Amygdala (tissue), 56 donors: ENCODE data around the gene ACE.
"Not testable (repeated sequence)": the region's sequence is repeated elsewhere in the genome, so short reads cannot be mapped to it uniquely, and the experiment has no call there.

Experiments used
- DNase-seq, 56 donors: peaks; one replicate each; lab custom pipeline; 2025; lab: John Stamatoyannopoulos, UW

Gene ACE

DNA sequence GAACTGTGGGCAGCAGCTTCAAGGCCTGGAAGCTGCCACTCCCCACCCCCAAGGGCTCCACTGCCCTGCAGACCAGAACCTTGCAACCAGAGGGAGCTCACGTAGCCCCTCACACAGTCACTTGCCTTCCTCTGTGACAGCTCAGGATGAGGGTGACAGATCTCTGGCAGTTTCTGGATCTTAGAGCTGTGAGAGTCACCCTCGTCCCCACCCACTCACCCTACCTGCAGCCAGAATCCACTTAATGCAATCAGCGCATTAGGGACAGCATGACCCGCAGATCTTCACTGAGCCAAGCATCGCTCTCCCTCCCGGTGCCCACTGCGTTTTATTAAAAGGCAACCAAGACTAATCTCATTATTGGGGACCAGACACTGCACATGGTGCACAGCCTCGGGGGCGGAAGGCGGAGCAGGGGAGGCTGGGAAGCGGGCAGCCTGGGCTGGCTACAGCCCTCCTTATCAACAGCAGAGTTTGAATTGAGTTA is 34.3 kb upstream of the ACE start:
- no peak for DNase-seq

DNA sequence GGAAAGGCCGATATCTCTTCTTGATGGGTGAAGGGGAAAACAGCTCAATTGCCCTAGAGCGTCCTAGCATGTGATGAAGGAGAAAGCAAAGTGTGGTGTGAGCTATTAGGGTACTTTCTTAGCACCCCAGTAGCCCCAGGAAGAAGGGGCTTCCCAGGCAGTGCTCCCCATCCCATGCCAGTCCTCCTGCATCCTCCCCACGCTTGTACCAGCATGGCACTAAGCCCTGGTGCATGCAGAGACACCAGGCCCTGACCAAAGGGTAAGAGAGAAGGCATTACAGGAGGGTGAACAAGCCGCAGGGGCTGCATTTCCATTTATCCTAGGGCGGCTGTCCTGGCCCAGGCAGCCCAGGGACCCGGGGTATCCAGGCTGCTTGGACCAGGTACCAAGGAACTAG is 33.8 kb upstream of the ACE start:
- no peak for DNase-seq

DNA sequence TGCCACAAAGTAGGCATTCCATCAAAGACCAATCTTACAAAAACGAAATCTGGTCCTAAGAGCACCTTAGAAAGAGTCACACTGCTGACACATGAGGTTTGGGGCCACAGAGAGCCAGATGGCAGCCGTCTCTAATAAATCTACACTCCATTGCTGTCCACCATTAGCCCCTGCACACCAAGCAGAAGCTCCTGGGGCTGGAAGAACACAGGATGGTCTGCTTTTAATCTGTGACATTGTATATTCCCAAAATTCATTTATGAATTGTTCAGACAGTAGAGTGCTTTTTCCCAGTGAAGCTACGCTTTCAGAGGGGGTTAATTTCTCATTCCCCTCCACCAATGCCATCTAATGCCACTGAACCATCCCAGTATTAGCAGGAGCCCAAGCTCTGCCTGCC is 32.4 kb upstream of the ACE start:
- DNase-seq: no peak

DNA sequence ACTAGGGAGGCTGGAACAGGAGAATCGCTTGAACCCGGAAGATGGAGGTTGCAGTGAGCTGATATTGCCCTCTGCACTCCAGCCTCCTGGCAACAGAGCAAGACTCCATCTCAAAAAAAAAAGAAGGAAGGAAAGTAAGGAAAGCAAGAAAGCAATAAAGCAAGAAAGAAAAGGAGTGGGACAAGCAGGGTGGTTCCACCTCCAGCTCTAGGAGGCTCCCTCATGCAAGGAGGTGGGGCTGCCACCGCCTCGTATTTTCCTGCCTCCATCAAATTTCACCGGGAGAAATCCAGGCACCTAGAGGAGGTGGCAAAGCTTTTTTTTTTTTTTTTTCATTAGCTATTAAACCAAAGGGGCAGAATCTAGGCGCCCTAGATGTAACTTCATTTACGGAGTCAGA is 31.8 kb upstream of the ACE start:
- no peak for DNase-seq

DNA sequence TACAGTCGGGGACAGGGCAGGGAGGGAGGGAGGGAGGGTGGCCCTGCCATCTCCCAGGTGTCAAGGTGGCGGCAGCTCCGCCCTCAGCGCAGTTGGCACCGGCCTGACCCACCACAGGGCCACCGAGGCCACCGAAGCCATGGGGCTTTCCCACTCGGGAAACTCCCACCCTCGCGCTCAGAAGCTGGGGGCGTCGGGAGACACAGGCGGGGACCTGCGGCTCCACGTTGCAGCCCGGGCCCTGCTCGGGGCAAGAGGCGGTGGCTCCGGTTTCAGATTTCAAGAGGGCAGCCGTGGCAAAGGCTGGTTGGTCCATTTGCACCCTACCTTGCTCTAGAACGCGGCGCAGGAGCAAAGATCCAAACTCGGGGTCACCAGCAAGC is 31.3 kb upstream of the ACE start:
- no peak for DNase-seq

DNA sequence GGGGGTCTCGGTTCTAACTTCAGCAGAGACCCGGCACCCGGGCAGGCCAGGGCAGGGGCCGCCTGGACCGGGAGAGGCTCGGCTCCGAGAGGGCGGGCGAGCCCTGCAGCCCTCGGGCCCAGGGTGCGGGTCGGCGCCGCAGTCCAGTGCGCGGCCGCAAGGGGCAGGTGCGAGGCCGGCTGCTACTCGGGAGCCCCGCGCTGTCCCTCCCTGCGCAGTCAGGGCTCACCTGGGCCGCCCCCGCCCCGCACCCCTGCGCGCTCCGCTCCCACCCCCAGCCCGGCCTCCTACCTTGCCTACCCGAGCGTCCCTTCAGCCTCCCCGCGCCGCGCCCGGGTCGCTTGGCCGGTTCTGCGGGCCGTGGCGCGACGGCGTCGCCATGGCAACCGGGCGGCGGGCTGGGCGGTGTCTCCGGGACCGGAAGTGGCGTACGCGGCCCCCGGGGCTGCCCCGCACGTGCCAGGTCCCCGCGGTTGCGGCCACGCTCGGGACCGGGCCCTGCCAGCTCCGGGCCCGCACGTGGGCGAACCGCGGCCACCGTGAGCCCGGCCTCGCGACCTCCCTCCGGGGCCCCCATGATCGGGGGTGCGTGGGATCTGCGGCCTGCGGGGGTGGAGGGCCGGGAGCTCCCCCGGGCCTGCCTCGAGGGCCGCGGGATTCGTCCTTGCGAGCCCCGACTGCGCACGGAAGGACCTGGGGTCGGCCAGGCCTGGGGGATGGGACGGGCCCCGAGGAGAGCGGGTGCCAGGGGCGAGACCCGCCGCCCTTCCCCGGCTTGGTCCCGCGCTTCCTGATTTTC is 30.7 kb upstream of the ACE start, which contains the start of gene CYB561:
Gene CYB561, minus strand, starts transcription at position 353 of the 799 bp plus-strand sequence. CDS start 8,759 bp downstream, outside the sequence.
- DNase-seq: peak in 25 of 56 donors; percentile 10 to 70 (median 36)

DNA sequence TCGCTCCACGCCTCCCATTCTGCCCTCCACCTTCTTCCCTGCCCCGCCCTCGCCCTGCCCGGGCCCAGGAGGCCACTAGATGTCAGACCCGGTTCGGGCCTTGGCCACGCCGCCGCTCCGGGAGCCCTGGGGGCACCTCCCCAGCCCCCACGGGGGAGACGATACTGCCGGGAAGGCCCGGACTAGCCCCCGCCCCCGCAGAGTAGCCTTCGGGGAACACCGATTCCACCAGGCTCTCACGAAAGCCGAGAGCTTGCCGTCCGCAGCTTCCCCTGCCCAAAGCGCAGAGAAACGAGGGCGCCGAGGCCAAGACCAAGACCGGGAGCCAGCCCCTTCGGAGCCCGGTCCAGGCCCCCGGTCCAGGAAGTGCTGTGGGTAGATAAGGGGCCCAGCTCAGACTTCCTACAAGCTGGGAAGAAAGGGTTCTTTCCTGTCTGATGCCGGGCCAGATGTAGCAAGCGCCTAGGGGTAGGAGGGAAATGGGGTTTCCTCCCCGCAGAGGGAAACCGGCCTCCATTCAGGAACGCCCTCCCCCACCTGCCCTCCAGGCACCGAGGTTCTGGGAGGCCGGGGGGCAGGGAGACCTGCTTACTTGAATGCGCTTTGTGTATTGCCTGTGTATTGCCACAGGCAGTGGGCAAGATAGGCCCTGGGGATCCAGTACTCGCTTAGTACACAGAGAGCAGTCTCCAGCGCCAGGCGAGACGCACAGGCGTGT is 29.9 kb upstream of the ACE start:
- DNase-seq: peak in 14 of 56 donors; percentile 10 to 46 (median 20)

DNA sequence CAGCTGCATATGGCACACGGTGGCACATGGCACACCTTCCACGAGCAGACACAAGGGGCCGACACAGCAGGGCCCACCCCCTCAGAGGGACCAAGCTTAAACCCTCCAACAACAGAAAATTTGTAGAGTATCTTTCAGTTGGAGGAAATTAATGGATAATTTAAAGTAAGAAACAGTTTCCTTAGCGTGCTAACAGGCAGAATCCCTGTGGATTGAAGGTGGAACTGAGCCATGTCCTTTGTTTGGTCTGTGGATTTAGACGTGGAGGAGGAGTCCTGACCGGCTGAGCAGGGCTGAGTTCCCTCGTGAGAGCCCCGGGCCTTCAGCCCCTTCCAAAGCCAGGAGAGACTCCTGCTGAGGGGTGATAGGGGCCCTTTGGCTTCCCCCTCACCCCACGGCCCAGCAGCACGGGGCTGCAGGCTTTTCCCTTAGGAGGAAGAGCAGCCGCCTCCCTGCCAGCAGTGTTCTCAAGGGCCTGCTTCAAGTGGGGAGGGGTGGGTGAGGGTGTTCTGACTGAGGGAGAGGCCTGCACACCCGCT is 29.3 kb upstream of the ACE start:
- DNase-seq: no peak

DNA sequence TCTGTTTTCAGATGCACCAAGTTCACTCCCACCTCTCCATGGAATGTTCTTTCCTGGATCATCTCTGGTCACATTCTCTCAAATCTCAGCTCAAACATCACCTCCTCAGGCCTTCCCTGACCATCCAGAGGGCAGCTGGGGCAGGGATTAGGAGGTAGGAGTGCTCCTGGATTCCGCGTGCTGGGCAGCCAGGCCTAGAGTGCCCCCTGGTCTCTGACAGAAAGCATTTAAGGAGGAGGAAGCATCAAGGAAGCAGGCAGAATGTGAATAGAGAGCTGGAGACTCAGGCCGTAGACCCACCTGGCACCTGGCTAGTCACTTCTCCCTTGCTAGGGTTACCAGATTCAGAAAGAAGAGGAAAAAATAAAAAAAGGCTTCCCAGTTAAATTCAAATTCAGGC is 28.2 kb upstream of the ACE start:
- DNase-seq: no peak

DNA sequence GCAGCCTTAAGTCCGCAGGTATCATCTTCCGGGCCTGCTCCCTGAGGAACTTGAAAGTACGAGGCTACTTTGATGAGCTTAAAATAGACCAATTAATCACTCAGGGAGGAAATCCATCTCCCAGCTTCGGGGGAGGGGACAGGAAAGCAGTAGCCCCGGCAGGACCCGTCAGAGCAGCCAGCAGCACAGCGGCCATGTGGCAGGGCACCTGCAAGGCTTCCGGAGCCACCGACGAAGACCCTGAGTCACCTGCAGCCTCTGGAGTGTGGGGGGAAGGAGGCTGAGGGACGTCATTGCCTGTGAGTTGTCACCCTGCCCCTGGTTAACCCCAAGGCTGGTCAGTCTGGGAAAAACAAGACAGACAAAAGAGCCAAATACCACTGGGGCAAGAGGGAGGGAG is 26.3 kb upstream of the ACE start:
- no peak for DNase-seq

DNA sequence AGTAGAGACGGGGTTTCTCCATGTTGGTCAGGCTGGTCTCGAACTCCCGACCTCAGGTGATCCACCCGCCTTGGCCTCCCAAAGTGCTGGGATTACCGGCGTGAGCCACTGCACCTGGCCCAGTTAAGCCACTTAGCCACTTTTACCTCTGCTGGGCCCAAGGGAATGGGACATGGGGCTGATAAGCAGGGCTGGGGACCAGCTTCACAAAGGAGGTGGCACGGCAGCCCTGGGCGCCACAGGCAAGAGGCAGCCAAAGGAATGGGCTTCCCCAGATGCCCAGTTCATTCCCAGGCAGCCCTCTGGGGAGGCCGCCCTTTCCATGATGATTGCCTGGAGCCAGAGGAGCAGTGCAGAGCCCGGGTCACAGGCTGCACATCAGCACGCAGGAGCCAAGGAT is 25.7 kb upstream of the ACE start:
- DNase-seq: no peak

DNA sequence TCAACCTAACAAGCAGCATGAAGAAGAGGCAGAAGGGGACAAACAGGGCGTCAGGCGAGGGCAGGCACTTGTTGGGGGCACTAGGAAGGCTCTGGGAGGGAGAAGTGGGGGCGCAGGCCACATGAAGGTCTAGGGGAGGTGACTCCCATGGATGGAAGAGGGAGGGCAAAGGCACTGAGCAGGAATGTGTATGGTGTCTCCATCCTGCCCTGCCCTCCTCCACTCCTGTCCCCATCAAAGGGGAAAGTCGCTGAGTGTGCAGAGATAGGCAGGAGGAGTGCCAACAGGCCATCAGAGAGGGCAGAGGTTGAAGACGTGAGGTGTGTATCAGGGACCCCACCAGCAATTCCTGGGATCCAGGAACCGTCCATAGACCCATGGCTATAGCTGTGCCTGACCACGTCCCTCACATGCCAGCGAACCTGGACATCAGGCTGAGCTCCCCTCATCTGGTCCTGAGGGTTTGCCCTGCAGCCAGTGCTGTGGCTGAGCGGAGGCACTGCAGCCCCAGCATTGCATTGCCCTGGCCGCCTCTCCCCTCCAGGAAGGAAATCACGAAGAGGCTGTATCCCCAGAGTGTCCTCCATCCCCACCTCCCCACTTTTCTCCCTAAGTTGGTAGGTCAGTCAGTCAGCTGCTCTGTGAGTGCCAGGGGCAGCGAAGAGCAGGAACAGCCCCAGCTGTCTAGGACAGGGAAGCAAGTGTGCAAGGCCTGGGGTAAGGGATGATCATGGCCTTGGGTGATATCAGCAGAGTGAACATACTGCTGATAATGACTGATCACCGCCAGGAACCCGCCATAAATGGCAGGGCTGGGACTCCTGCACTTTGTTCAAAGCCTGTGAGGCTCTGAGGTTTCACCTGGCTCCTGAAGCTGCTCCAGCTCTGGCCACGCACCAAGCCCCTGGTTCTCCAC is 24.6 kb upstream of the ACE start:
- DNase-seq: no peak

DNA sequence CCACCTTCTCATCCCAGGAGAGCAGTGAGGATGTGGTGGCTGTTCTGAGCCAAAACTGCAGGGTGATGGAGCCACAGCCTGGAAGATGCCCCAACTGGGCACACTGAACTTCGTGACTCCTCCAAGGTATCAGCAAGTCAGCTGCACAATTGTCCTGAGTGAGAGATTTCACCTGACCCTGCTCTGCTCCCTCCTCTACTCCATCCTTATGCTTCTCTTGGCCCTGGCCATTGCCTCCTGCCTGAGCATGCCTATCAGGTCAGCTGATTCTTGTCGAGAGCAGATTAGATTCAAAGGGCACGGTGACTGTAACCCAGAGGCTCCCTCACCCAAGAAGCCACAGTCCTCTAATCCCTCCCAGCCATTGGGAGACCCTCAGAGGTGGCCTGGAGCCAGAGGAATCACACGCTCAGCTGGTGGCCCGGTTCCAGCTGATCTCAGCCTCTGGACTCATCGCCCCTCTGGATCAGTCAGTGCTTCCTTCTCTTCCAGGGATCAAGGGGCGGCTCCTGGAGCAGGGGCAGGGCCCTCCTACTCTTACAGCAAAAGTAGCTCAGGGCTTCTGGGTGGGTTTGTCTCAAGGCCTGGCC is 23.8 kb upstream of the ACE start:
- no peak for DNase-seq

DNA sequence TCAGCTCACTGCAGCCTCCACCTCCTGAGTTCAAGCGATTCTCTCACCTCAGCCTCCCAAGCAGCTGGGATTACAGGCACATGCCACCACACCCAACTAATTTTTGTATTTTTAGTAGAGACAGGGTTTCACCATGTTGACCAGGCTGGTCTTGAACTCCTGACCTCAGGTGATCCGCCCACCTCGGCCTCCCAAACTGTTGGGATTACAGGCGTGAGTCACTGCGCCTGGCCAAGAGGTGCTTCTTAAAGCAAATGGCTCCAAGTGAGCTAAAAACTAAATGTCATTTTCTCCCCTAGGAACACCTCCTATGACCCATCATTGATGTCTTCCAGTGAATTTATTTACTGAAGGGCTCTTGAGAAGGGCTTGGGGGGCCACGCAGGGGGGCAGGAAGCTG is 22.5 kb upstream of the ACE start:
- DNase-seq: not testable (repeated sequence)

DNA sequence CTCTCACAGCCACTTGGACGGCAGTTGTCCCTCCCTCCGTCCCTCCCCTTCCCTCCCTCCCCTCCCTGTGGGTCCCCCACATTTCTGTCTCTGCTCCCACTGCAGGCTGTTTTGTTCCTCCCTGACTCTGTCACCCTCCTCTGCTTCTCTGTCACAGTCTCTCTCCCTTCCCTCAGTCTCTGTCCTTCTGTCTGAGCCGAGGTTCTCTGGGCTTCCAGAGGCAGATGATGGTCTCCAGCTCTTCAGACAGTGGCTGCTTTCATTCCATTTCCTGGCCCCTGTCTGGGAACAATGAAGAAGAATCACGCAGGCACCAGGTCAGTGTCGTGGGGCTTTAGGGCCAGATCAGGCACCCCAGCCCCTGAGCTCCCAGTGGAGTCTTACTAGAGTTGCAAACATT is 21.9 kb upstream of the ACE start:
- no peak for DNase-seq

DNA sequence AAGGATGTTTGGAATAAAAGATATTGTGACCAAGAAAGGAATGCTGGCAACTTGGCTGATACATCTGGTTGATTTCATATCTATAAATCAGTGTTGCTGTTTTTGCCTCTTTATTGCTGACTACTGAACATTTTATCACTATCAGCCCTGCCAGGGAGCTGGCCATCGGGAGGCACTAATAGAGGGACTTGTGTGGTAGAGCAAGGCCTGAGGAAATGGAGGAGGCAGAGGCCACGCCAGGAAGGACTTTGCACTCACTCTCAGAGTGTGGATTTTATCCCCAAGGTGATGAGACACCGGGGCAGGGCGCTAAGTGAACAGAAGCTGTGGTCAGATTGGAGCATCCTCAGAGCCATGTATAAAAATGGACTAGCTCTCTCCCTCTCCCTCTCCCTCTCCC is 21.4 kb upstream of the ACE start:
- no peak for DNase-seq

DNA sequence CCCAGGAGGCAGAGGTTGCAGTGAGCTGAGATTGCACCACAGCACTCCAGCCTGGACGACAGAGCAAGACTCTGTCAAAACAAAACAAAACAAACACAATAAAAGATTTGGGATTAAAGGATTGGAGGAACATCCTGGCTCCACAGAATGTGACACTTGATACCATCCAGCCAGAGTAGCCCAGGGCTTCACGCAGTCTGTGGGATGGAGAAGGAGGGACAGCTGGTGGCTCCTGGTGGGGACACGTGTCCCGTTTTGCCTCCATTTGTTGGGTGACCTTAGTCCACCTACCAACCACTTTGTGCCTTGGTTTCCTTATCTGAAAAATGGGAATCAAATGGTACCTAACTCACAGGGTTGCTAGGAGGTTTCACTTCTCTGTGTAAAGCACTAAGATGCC is 18.4 kb upstream of the ACE start:
- DNase-seq: no peak

DNA sequence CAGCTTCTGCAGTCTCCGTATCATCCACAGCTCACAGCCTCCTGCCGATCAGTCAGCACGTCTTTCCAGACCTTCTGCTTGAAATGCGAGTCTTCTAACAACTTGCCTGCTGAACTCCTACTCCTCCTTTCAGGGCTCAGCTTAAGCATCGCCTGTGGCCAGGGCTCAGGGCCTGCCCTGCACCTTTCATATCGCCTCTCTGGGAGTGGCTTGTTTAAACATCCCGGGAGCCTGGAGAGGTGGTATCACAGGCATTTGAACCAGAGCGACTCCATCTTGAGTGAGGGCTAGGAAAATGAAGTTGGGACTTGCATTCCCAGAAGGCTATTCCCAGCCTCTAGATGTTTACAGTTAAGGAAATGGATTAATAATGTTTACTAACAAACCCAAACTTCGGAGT is 16.8 kb upstream of the ACE start:
- no peak for DNase-seq

DNA sequence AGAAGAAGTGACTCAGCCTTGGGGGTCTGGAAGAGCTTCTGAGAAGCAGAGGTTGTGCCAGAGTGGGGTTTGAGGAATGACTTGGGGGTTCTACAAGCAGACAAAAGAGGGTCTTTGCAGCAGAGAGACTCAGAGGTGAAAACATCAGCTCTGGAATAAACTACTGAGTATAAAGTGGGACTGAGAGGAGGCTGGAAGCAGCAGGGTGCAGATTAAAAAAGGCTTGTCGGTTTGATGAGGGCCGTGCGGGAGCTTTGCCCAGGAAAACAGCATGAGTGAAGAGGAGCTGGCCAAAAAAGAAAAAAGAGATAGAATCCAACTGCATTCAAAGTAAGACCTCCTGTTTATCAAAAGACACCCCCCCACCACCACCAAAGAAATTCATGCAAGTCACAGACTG is 13.1 kb upstream of the ACE start:
- DNase-seq: no peak

DNA sequence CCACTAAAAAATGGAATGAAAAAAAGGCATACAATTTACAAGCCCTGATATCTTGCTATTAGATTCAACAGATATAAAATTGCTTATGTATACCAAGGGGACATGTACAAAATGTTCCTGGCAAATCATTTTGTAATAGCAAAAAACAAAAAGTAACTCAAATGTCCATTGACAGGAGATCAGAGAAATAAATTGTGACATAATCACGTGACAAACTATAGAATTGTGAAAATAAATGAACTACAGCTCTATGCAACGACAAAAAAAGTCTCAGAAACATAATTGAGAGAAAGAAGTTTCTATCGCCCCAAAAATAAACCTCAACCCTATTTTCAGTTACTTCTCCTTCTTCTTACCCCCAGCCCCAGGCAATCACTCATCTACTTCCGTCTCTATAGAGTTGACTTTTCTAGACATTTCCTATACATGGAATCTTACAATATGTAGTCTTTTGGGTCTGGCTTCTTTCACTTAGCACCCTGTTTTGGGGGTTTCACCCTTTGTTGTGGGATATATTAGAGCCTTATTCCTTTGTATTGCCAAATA is 12.1 kb upstream of the ACE start:
- DNase-seq: no peak
